HG03460 (cell line): ENCODE data around the gene RBM15B.
"Not testable (repeated sequence)": the region's sequence is repeated elsewhere in the genome, so short reads cannot be mapped to it uniquely, and the experiment has no call there.

Experiments
- ATAC-seq: cut with Tn5 transposase; IDR thresholded peaks from one replicate; pipeline ENCODE4 v1.9.1; 2021; ENCODE audit not compliant: unreplicated experiment

The RBM15B gene, protein sequence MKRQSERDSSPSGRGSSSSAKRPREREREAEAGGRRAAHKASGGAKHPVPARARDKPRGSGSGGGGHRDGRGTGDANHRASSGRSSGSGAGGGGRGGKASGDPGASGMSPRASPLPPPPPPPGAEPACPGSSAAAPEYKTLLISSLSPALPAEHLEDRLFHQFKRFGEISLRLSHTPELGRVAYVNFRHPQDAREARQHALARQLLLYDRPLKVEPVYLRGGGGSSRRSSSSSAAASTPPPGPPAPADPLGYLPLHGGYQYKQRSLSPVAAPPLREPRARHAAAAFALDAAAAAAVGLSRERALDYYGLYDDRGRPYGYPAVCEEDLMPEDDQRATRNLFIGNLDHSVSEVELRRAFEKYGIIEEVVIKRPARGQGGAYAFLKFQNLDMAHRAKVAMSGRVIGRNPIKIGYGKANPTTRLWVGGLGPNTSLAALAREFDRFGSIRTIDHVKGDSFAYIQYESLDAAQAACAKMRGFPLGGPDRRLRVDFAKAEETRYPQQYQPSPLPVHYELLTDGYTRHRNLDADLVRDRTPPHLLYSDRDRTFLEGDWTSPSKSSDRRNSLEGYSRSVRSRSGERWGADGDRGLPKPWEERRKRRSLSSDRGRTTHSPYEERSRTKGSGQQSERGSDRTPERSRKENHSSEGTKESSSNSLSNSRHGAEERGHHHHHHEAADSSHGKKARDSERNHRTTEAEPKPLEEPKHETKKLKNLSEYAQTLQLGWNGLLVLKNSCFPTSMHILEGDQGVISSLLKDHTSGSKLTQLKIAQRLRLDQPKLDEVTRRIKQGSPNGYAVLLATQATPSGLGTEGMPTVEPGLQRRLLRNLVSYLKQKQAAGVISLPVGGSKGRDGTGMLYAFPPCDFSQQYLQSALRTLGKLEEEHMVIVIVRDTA

DNA sequence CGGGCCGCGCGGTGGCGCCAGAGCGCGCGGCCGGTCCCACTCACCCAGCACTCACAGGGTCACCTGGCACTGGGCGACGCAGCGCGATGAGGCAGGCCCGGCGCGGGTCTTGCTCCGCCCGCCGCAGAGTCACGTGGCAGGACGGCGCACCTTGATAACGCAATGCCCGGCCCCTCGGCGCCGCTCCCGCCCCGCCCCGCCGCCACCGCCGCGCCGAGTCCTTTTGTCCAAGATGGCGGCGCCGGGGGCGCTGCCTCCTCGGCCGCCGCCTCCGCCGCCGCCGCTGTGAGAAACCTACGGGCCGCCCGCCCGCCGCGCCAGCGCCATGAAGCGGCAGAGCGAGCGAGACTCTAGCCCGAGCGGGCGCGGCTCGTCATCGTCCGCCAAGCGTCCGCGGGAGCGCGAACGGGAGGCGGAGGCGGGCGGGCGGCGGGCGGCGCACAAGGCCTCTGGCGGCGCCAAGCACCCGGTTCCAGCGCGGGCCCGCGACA lies at the start of gene RBM15B:
TSS of gene RBM15B (plus strand) at position 211 of the 491 bp plus-strand sequence. CDS start at position 326, 115 bp downstream.
- peak; percentile 86 for ATAC-seq

DNA sequence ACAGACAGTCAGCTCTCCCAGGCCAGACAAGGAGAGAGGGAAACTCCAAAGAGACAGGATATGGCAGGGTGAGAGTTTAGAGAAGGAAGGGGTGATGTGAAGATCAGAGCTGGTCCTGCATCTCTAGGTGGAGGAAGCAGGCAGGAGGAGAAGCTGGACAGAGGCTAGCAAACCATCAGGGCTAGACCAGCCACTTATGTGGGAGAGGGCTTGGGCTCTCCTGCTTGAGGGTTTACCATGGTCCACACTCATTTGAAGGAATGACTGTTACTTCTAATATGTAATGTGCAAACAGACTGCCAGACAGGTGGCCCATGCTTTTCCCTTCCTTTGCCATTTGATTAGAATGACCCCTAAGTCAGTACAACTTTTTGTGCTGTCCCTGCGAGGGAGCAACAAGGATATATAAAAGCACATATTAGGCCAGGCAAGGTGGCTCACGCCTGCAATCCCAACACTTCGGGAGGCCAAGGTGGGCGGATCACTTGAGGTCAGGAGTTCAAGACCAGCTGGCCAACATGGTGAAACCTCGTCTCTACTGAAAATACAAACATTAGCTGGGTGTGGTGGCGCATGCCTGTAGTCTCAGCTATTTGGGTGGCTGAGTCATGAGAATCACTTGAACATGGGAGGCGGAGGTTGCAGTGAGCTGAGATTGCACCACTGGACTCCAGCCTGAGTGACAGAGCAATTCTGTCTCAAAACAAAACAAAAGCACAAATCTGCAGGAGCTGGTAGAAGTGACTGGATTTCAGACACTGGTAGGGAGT lies 47.0 kb upstream of the RBM15B start:
- ATAC-seq, result no peak

DNA sequence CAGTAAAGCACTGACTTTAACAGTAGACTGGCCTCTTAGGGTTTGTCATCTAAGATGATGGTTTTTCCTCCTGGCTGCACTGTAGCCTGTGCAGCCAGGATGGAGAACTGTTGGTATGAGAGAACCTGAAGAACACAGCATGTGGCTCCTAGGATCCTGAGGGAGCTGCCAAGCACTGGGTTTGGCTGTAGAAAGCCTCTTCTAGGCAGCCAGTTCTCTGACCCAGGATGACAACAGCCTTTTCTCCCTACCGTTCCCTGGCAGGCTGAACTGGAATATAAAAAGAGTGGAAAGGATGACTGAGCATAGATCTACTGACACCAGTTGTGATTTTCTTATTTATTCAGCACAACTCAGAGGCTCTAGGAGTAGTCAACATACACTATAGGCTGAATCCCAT lies 40.3 kb upstream of the RBM15B start:
- ATAC-seq, result no peak

DNA sequence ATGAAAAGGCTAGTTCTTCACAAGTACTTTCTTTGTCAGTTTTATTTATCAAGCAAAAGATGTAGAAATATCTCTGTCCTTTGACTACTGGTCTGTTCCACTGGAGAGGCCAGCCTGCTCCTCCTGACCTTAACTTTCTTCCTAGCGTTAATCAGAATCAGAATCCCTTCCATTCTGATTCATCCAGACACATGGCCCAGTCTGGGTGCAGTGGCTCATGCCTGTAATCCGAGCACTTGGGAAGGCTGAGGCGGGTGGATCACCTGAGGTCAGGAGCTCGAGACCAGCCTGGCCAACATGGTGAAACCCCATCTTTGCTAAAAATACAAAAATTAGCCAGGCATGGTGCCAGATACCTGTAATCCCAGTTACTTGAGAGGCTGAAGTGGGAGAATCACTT lies 38.0 kb upstream of the RBM15B start:
- ATAC-seq, result no peak

DNA sequence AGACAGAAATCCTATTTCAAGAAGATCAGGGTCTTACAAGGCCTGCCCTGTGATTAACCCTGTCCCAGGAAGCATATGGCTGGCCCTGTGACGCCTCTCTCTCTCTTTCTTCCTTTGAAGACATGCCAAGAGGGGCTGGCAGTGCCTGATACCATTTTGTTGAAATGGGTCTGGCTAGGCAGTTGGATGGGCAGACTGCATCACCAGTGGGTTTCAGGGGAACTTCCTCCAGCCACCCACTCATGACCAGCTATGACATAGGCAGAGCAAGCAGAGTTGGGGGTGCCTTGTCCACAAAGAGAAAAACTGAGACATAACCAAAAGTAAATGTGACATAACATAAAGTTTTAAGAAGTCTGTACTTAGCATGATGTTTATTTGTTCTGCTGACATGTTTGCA lies 37.4 kb upstream of the RBM15B start:
- ATAC-seq, result no peak

DNA sequence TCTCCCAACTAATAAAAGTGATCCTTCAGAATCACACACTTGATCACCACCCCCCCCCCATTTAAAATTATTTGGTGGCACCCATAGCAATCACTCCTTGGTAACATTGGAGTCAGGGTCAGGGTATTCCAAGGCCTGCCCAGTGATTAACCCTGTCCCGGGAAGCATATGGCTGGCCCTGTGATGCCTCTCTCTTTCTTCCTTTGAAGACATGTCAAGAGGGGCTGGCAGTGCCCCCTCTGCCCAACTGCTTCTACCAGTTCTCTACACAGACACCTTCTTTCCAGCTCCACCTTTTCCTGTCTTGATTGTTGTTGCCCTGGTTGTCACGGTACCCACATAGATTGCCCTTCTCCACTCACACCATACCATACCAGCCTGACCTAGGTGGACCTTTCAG lies 36.9 kb upstream of the RBM15B start:
- no peak for ATAC-seq

DNA sequence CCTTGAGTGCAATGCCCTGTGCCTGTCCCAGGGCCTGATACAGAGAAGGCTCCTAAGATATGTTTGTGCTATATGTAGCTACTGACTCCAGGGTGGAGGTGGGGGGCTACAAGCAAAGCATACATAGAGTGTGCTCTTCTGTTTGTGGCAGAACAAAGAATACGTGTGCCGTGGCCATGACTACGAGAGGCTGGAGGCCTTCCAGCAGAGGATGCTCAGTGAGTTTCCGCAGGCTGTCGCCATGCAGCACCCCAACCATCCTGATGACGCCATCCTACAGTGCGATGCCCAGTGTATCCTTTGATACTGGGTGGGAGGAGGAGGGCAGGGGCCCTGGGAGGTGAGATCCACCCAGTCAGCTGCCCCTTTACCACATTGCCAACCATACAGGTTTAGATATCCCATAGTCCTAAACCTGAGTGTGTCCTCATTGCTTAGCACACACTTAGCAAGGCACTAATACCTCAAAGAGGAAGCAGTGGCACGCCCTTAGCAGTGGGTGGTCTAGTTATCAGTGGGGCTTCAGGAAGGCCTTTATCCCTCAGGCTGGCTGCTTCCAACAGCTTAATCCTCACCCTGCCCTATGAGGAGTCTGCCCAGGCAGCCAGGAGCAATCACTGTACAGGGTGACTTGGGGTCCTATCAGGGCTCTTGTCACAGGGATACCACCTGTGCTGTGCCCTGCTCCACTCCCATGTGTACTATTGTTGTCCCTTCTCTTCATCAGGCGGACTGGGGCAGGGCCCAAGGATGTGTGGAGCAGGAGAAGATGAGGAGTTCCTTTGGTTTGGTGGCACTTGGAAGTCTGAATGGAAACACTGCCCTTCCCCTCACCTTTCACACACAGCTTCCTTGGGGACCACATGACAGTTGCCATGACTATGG lies 36.1 kb upstream of the RBM15B start:
- ATAC-seq, result no peak

DNA sequence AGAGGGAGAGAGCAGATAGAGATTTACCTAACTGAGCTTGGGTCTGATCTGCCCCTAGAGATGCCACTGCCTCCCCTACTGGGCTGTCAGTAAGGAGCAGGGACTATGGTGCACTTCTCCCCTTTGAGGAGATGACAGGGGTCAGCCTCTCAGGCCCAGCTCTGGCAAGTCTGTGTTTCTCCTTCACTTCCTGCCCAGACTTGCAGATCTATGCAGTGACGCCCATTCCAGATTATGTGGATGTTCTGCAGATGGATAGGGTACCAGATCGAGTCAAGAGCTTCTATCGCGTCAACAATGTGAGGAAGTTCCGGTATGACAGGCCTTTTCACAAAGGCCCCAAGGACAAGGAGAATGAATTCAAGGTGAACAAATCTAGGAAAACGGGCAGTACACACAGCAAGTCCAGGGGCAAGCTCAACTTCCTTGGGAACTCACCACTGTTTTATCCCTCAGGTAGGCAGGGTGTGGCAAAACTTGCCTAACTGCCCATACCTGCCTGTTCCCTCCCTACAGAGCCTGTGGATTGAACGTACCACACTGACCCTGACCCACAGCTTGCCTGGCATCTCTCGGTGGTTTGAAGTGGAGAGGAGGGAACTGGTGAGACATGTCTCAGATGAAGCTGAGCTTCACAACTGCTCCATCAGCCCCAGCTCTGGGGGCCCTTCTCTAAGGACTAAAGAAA lies 35.0 kb upstream of the RBM15B start:
- no peak for ATAC-seq

DNA sequence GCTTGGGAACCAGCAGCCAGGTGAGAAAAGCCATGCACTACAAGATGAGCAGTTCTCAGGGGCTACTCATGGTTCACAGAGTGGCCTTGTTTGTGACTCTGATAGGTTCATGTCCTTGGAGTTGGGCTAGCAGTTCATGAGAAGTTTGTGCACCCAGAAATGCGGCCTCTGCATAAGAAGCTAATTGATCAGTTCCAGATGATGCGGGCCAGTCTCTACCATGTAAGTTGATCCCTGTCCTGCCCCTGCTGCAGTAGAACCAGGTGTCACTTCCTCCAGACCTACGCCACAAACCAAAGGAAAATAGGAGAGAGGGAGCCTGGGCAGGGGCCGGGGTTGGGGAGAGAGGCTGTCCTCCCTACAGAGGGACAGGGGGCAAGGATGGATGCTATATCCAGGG lies 33.2 kb upstream of the RBM15B start:
- no peak for ATAC-seq

DNA sequence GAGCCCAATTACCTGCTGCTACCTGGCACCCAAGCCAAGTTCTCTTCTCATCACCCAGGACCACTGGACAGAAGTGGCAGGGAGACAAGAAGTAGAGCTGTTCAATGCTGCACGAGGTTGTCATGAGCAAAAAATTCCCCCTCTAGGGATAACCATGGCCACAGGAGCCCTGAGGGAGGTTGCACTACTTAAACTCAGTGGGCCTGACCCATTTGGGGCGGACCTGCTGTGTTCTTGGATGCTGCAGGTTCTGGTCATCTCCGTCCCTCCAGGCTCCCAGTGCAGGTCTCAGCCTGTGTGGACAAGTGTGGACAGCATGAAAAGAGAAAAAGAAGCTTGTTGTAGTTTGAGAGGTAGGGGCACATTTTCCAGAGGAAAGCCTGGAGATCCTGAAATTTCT lies 32.1 kb upstream of the RBM15B start:
- ATAC-seq, result no peak

DNA sequence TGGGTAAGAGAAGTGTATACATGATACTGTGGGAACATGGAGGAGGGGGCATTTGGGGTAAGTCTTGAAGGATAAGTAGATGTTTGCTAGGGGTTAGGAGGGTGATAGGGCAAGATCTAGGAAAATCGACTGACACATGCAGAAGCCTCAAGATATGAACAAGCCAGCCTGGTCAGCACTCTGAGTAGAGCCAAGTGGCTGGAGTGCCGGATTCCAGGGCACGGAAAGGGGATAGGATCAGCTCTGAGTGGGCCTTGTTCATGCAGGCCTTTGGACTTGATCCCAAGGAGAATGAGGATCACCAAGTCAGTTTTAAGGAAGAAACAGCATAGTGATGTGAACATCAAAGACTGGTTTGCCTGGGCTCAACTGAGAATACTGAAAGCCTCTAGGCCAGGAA lies 30.3 kb upstream of the RBM15B start:
- ATAC-seq, result no peak

DNA sequence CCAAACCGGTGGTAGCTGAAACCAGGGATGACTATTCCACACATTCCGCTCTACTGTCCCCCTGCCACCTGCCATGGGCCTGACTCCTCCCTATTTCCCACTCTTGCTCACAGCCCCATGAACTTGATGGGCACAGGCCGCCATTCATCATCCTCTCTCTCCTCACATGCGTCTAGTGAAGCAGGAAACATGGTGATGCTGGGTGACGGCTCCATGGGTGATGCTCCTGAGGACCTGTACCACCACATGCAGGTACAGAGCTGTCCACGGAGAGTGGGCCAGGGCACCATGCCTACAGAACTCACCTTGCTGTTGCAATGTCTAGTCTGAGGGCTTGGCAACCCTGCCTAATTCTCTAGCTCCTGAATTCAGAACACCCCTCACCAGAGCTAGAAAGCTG lies 29.3 kb upstream of the RBM15B start:
- no peak for ATAC-seq

DNA sequence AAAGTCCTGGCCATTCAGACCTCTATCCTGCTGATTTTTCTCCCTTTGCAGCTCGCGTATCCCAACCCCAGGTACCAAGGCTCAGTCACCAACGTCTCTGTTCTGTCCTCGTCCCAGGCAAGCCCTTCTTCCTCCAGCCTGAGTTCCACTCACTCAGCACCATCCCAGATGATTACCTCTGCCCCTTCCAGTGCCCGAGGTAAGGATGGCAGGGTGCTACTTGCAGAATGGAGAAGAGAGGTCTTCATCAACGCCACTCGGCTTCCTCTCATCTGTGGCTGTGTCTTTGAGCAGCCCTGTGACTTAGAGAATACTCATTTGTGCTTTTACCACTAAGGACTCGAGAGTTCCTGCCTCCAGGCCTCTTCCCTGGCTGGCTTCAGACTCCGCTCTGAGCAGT lies 28.6 kb upstream of the RBM15B start:
- no peak for ATAC-seq

DNA sequence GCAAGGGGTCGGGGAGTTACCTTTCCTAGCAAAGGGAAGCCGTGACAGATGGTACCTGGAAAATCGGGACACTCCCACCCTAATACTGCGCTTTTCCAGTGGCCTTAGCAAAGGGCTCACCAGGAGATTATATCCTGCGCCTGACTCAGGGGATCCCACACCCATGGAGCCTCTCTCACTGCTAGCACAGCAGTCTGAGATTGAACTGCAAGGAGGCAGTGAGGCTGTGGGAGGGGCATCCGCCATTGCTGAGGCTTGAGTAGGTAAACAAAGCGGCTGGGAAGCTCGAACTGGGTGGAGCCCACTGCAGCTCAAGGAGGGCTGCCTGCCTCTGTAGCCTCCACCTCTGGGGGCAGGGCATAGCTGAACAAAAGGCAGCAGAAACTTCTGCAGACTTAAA lies 22.8 kb upstream of the RBM15B start:
- ATAC-seq, result not testable (repeated sequence)

DNA sequence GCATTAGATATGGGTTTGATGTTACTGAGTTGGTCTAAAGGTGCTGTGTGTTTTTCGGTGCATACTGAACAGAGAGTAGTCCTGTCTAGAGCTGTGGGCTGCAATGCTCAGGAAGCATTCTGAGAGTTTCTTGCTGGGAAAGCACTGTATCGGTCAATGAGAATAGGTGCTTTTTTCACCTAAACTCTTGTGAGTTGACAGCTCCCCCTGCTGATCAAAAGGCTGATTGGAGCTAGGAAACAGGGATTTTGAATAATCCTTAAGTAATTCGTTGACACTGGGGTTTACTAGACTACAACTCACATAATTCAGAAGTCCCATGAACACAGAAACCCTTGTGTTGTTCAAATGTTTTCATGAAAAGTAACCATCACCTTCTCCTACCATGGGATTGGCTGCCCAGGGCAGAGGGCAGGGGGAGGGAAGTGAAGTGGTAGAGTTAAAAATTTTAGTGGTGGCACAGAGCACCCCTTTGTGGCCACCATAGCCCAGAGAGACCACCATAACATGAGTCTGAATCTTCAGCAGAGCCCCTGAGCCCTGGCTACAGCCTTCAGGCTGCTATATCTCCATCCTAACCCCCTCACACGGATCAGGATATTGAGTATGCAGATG lies 19.0 kb upstream of the RBM15B start:
- no peak for ATAC-seq

DNA sequence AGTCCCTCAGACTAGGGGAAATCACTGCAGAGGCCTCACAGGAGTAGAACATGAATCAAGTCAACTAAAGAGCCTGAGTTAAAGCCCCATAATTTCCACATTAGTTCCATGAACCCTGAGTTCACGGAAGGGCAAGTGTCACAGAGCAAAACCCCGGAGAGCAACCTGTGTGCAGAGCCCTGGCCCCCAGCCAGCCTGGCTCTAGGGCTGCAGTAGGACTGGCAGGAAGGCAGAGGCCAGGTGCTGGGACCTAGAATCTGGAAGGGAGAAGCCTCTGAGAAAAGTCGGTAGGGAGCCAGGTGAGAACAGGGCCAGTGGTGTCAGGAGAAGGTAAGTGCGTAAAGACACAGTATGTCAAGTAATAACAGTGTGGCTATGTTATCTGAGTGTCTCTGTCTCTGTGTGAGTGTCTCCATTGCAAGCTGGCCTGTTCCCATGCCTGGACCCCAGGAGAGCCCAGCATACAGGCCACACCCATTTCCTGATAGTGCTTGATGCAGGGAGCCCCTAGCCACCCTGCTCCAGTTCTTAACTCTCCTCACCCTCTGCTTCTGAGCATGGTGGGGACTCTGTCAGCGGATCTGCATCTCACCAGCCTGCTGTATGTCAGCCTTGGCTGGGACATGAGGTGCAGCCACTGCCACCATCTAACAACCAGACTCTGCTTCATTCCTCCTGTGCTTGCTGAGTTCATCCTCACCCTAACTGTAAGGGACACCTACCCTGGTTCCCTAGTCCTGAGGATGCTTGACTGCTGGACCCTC lies 17.2 kb upstream of the RBM15B start:
- ATAC-seq, result no peak

DNA sequence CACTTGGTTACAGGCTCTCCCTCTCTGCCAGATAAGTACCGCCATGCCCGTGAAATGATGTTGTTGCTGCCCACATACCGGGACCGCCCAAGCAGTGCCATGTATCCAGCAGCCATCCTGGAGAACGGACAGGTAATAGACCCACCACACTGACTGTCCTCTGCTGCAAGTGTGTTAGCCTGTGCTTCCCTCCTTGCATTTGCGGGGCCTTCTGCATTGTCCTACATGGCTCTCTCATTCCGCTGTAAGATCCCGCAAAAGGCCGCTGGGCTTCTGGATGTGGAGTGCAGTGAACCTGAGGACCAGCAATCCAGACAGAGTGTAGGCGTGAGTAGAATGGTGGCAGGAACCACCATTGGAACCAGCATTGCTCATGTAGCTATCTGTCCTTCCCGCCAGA lies 16.6 kb upstream of the RBM15B start:
- ATAC-seq, result no peak

DNA sequence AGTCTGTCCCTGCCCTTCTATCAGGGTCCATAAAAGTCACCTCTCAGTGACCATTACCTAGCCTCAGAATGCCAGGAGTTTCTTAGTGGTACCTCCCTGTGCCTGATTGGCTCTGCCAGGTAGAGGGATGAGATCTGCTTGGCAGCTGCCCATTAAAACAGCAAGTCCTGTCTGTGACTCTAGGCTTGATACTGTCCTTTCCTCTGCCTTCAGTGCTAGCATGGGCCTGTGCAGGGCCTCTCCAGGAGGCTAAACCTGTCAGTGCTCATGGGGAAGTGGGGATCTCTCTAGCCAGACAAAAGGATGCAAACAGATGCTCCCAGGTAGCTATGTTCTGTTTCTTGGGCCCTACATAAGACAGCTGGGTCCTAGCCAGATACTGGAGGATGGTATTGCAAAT lies 15.9 kb upstream of the RBM15B start:
- no peak for ATAC-seq

DNA sequence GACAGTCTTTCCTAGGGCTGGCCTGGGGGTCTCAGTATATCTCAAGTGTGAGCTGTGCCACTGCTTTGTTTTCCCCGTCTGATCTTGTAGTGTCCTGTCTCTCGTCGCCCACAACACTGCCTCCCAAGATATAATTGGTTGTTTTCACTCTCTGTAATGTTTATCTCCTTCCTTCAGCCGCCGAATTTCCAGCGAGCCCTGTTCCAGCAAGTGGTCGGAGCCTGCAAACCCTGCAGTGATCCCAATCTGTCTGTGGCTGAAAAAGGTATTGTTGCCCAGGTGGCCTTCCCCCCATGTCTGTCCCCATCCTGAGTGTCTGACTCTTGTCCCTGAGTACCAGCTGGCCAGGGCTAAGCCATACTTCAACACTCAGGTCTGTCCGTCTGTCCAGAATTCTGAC lies 15.5 kb upstream of the RBM15B start:
- no peak for ATAC-seq
